HepG2 (cell line): ENCODE measurements around the gene CEP104. TPM values are rescaled to one million over a fixed set of nuclear protein-coding genes. Genes with fewer than 3 reads are reported as not detected.

Source experiments
- CBX1 ChIP-seq: IDR thresholded peaks from one replicate; pipeline ENCODE4 v1.6.1; 2016; ENCODE audit warnings: antibody characterized with exemption, low read depth
- CREM ChIP-seq, 2 experiments: sonication (generic) in 1 of 2; formaldehyde crosslinking in 1 of 2; IDR thresholded peaks; 2 replicates each; pipeline versions ENCODE4 v1.4.0 to v1.6.1; 2016 to 2020; ENCODE audit warnings: antibody characterized with exemption in 1 of 2, mild to moderate bottlenecking in 1 of 2, missing genetic modification reagents in 1 of 2
- HNF4G ChIP-seq, 2 experiments: sonication (generic) in 1 of 2; formaldehyde crosslinking in 1 of 2; IDR thresholded peaks; 2 replicates each; pipeline versions ENCODE4 v1.4.0 to v1.6.1; 2011 to 2020; ENCODE audit warnings: borderline replicate concordance in 2 of 2, low read depth in 2 of 2, mild to moderate bottlenecking in 2 of 2, low read length in 1 of 2, missing genetic modification reagents in 1 of 2, moderate library complexity in 1 of 2
- HOXA9 ChIP-seq: sonication (generic); formaldehyde crosslinking; IDR thresholded peaks from 2 replicates; pipeline ENCODE4 v1.8.1; 2022; ENCODE audit warnings: missing genetic modification reagents, mild to moderate bottlenecking, moderate library complexity, borderline replicate concordance
- KDM2A ChIP-seq: sonication (generic); formaldehyde crosslinking; IDR thresholded peaks from 2 replicates; pipeline ENCODE4 v1.4.0; 2020; ENCODE audit warnings: low read depth, missing genetic modification reagents, borderline replicate concordance
- RNF2 ChIP-seq: fragments of 450-650 bp; conservative IDR thresholded peaks from 2 replicates; pipeline ENCODE4 v1.6.1; 2016; ENCODE audit warnings: low read depth
- SIX4 ChIP-seq: sonication (generic); formaldehyde crosslinking; IDR thresholded peaks from 2 replicates; pipeline ENCODE4 v1.4.0; 2020; ENCODE audit warnings: missing genetic modification reagents
- SMAD3 ChIP-seq: sonication (generic); formaldehyde crosslinking; IDR thresholded peaks from 2 replicates; pipeline ENCODE4 v1.4.0; 2020; ENCODE audit warnings: missing genetic modification reagents
- SMARCC2 ChIP-seq: fragments of 450-650 bp; IDR thresholded peaks from 2 replicates; pipeline ENCODE4 v1.6.1; 2017; ENCODE audit warnings: antibody characterized with exemption, mild to moderate bottlenecking
- SP1 ChIP-seq, 2 experiments: fragments of 450-650 bp in 1 of 2; sonication (generic) in 1 of 2; formaldehyde crosslinking in 1 of 2; IDR thresholded peaks; 2 replicates each; pipeline versions ENCODE4 v1.4.0 to v1.6.1; 2016 to 2020; ENCODE audit warnings: missing genetic modification reagents in 1 of 2
- THAP8 ChIP-seq: sonication (generic); formaldehyde crosslinking; IDR thresholded peaks from 2 replicates; pipeline ENCODE4 v1.5.1; 2020; ENCODE audit warnings: missing genetic modification reagents, mild to moderate bottlenecking, borderline replicate concordance
- ZNF121 ChIP-seq: sonication (generic); formaldehyde crosslinking; IDR thresholded peaks from 2 replicates; pipeline ENCODE4 v1.5.0; 2020; ENCODE audit warnings: mild to moderate bottlenecking, missing genetic modification reagents
- ZNF18 ChIP-seq: sonication (generic); formaldehyde crosslinking; IDR thresholded peaks from 2 replicates; pipeline ENCODE4 v1.8.0; 2022; ENCODE audit warnings: mild to moderate bottlenecking, missing genetic modification reagents; ENCODE audit not compliant: insufficient replicate concordance
- ZNF484 ChIP-seq: sonication (generic); formaldehyde crosslinking; IDR thresholded peaks from 2 replicates; pipeline ENCODE4 v1.5.1; 2020; ENCODE audit warnings: mild to moderate bottlenecking, low read depth, missing genetic modification reagents, borderline replicate concordance
- ZNF546 ChIP-seq: sonication (generic); formaldehyde crosslinking; conservative IDR thresholded peaks from 2 replicates; pipeline ENCODE4 v1.8.1; 2023; ENCODE audit warnings: mild to moderate bottlenecking, missing genetic modification reagents
- ZNF562 ChIP-seq: sonication (generic); formaldehyde crosslinking; IDR thresholded peaks from 2 replicates; pipeline ENCODE4 v1.8.0; 2022; ENCODE audit warnings: missing genetic modification reagents, borderline replicate concordance
- ZNF737 ChIP-seq: sonication (generic); formaldehyde crosslinking; IDR thresholded peaks from 2 replicates; pipeline ENCODE4 v1.5.0; 2020; ENCODE audit warnings: missing genetic modification reagents, mild to moderate bottlenecking, borderline replicate concordance
- polyA plus RNA-seq, 8 experiments: library from polyadenylated mRNA; depleted of rRNA in 3 of 8; stranded (reverse) in 7 of 8; unstranded in 1 of 8; fragments of >200 nt; fragmentation: Illumina TruSeq in 4 of 8; extraction: Trizol in 4 of 8; gene quantifications; 2 replicates each; pipeline versions ENCODE4 v1.2.1 to v1.2.3, GENCODE V29; 2011 to 2016; ENCODE audit warnings: low read depth in 4 of 8, missing spikeins in 1 of 8, mixed read lengths in 1 of 8; ENCODE audit not compliant: insufficient read depth in 1 of 8
- total RNA-seq, 5 experiments: library from RNA; depleted of rRNA; stranded (reverse); fragments of >200 nt; fragmentation: Illumina TruSeq; extraction: Trizol; gene quantifications; 2 replicates each; pipeline ENCODE4 v1.2.3, GENCODE V29; 2016; ENCODE audit warnings: low read depth in 1 of 5

The CEP104 gene
- total and polyA plus RNA-seq, 2 of the 13 experiments (the other 11 are each of a cell fraction or from before 2014, with no cell fraction given) = 20.4 to 30.1 TPM

- TF ChIP-seq ZNF484 (no peak), THAP8 (no peak), CBX1 (no peak), SP1 (IDR thresholded peaks at IDR 0.05) (no peak), SP1 (CRISPR knock-in tag; IDR thresholded peaks at IDR 0.05) (peak; percentile 66; the same call in 1 of the 2 replicates), ZNF562 (CRISPR knock-in tag) (no peak), CREM (IDR thresholded peaks at IDR 0.05) (peak; percentile 81), CREM (CRISPR knock-in tag; IDR thresholded peaks at IDR 0.05) (no peak), SMARCC2 (no peak), SMAD3 (CRISPR knock-in tag) (peak; percentile 78), HOXA9 (CRISPR knock-in tag) (no peak), KDM2A (peak; percentile 82), ZNF546 (CRISPR knock-in tag) (peak; percentile 17; the same call in 1 of the 2 replicates), ZNF737 (CRISPR knock-in tag) (no peak), ZNF121 (CRISPR knock-in tag) (peak; percentile 51; the same call in 1 of the 2 replicates), RNF2 (peak; percentile 60; the same call in 1 of the 2 replicates), HNF4G (IDR thresholded peaks at IDR 0.05; ENCODE audit: borderline replicate concordance, low read depth, low read length) (no peak), HNF4G (CRISPR knock-in tag; IDR thresholded peaks at IDR 0.05; ENCODE audit: borderline replicate concordance, low read depth) (no peak), SIX4 (CRISPR knock-in tag) (0 out of 2 replicates have a peak, but pooled peaks have one; percentile 32), ZNF18 (CRISPR knock-in tag) (no peak)
Measured at GRCh38 chr1:3856923-3857790, at the start of gene CEP104, which contains the start of gene DFFB (continued).
